Stimulated activated CD4-positive, alpha-beta T cell treated with anti-CD3 and anti-CD28 coated beads, Interleukin-1b, Interleukin-23, amount 100 ng/mL, for 24 hours (primary cell): ENCODE results near the gene TBC1D2B.

Experiments used
- DNase-seq, 4 experiments: peaks; one replicate each; pipeline ENCODE4 v3.0.0-alpha.2; 2020; ENCODE audit warnings: low read depth in 4 of 4, low spot score in 1 of 4

TBC1D2B gene

DNA sequence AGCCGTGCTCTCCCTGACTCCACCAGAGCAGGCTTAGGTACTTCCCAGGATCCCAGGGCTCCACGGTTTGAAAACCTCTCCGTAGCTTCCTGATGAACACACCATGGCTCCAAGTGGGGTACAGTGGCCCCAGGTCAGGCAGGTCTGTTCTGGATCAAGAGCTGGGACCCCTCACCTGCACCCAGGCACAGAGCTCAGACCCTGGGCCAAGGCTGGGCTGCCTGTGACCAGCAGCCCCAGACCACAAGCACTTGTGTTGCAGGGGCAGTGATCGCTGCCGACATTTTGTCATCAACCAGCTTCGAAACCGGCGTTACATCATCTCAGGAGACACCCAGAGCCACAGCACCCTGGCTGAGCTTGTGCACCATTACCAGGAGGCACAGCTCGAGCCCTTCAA lies 20.2 kb upstream of the TBC1D2B start:
- DNase-seq: no peak

DNA sequence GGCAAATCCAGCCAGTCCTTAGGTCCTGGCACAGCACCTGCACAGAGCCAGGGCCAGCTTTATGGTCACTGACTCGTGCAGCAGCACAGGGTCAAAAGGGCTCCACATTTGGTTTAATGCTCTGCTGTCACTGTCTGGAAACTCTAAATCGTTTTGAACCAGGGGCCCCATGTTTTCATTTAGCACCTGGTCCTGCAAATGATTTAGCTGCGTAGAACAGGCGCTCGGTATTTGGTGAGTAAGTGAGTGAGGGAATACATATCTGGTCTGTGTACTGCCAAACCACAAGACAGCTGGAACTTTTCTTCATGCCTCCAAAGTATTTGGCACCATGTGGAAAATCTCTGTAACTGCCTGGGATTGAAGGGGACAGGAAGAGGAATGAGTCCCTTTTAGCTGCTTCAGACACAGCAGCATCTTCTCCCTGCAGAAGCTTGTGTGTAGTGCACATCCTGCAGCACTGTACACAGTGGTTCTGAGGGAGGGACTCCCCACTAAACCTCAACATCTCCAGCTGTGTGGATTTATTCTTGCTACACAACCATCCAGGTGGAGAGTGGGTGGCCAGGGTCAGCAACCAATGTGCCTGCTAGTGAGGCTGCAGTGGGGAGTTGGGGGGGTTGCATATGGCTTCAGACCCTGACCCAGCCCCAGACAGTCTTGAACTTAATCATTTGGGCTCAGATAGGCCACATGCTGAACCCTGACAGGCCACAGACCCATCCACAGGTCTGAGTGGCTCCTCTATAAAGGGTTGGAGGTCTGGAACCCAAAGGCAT lies 15.9 kb upstream of the TBC1D2B start:
- no peak for DNase-seq

DNA sequence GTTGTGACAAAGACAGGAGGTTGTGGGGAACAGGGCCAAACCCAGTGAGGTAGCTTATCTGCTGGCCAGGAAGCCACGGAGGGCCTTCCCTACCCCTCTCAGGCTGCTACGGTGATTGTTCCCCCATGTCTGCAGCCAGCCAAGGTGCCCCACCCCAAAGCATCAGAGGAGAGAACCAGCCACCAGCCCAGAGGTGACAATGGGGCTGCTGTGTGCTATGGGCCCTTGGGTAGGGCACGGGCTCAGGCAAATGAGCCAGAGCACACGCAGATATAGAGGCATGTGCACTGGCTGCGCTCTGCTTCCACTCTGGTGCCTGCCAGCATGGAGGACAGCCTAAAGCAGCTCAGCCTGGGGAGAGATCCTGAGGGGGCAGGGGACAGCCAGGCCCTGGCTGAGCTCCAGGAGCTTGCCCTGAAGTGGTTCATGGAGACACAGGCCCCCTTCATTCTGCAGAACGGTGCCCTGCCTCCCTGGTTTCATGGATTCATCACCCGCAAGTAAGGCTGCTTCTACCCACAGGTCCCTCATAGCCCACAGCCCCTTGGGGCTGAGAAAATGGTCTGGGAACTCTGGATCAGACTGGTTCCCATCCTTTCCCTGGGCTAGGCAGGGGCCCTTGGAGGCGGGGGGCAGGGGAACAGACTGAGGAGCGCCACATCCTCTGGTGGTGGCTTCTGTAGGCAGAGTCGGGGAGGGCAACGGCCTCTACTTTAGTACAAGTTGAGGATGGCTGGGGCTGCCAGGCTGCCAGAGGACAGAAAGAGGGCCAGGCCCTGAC lies 14.9 kb upstream of the TBC1D2B start, which contains the start of gene SH2D7:
TSS of gene SH2D7 (plus strand) at position 301 of the 781 bp plus-strand sequence. CDS start at position 325, 24 bp downstream.
- DNase-seq: no peak

DNA sequence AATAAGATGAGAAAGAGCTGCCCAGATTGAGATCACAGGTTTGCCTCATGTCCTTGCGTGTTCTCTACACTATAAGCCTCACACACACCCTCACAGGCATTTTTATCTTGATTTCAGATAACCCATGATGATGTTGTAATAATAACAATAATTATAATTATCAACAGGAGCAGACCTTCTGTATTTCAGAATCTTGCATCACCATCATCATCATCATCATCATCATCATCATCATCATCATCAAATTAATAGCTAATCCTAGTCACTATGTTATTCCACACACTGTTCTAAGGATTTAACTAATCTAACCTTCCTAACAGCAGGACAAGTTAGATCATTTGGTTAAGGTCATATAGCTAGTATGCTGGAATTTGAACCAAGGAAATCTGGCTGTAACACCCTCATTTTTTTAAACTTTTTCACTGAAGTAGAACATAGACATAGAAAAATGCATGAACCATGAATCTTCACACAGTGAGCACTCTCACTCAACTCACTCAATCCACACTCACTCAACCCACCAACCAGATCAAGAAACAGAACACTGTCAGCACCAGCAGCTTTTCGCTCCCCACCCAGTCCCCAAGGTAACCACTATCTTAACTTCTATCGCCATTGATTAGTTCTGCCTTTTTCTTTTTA lies 13.0 kb upstream of the TBC1D2B start:
- no peak for DNase-seq

DNA sequence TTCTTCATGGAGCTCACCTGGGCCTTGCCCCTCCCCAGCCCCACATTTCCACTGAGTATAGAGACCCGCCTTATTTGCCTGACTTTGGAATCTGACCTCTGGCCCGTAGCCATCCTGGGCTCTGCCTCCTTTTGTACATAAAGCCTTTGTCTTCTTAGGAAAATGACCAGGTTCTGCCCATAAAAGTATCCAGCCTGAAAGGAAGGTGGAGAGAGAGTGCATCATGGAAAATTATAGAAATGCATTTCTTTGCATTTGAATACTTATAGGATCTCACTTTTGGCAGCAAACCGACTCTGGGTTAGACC lies 11.2 kb upstream of the TBC1D2B start:
- no peak for DNase-seq

DNA sequence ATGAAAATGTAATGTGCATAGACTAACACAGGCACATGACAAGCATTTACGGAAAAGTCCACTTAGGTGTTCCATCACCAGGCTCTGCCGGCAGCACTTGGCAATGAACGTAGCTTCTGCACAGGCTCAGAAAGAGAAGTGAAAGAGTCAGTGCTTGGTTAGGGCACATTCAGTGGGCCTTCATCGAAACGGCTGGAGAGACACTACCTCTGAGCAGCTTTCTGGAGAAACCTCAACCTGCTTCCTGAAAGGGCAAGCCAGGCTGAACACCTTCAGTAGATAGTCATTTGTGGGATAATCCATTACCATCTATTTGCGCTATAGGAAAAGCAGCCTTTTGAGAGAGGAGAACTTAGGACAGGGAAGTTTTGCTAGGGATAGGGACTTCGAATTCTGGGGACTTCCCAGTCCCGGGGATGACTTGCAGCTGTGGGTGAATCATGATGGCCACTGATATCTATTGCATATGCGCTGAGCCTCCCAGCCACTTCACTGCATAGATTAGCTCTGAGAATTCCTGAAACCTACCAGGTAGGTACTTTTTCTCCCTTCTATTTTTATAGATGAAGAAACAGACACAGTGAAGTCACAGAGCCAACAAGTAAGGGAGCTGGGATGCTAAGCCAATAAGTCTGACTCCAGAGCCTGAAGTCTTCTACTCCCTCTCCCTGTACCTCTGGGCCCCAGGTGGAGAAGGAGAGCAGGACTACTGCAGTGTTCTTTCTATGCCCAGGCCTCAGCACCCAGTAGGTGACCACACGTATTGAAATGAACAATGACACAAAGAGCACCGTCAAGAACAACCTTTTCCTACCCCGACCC lies 10.7 kb upstream of the TBC1D2B start:
- DNase-seq: no peak

DNA sequence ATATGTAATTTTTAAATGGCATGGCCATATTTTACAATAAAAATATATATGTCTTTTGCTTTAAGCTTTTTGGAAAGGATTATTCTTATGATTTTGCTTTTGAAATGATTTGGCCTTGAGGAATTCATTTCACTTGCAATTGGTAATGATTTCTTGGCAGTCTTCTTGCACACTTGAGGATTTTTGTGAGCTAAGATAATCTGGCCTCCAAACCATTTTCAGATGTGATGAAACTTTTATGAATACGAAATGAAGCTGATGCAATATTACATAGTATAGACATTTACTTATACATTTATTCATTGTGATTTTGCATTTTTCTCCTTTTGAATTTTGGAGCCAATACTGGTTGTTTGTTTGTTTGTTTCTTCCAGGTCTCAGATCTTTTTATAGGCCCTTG lies 8.4 kb upstream of the TBC1D2B start:
- DNase-seq: no peak

DNA sequence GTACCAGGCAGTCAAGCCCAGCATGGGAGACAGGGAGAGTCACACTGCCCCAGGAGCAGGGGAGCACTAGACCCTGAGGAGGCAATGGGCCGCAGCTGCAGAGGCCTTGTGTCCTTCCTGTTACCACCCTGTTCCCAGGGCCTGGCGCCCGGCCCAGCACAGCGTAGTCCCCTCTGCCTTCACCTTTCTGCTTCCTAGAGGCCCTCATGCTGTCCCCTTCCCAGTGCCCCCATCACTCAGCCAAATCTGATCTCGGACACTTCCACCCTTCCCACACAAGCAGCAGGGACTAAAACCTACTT lies 6.9 kb upstream of the TBC1D2B start:
- no peak for DNase-seq

DNA sequence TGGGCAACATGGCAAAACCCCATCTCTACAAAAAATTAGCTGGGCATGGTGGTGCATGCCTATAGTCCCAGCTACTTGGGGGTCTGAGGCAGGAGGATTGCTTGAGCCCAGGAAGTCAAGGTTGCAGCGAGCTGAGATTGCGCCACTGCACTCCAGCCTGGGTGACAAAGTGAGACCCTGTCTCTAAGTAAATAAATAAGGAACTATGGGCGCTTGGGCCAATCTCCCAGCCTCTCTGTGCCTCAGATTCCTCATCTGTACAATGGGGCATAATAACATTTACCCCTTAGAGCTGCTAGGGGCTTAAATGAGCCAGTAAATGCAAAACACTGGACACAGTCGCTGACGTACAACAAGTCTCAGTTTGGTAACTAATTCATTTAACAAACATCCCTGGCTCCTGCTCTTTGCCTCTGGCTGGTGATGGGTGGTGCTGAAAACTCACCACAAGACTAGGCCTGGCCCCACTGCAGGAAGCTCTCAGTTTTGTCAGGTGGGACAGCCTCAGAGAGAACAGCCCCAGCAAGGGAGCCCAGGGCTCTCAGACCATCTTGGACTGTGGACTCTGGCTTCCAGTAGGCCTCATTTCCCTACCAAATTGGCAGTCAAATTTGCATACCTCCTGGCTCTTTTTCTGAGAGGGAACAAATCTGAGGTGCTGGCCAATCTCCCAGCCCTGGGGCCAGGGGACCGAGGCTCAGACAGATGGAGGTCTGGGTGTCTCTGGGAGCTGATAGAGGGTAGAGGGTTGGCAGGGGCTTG lies 6.4 kb upstream of the TBC1D2B start:
- DNase-seq: no peak

DNA sequence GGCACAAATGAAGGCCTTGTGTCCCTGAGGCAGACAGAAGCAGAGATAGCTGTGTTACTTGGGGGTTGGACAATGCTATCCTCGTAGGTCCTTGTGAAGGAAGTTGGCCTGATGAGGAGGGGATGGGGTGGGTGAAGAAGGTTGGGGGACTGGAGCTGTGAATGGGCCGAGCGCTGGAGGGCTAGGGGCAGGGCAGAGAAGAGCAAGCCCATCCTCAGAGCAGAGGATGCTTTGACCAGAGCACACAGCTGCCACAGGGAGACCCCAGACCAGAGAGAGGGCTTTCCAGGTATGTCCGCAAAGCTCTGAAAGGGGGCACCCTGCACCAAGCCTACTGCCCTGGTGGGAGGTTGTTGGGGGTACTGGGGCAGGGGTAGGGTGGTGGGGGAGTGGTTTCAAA lies 5.7 kb upstream of the TBC1D2B start:
- no peak for DNase-seq

DNA sequence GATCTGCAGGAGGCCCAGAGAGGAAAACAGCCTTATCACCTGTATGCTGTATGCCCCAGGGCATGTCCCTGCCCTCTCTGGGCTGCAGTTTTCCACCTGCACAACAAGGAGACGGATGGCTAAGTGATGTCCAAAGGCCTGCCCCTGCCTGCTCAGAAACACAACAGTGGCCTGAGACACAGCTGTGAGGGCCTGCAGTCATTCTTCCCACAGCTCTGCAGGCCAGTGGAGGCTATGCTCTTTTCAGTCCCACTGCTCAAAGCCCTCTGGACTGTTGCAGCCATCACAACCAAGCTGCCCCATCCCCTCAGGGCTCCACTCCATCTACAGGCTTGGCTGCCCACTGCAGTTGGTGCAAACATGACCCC lies 5.2 kb upstream of the TBC1D2B start:
- no peak for DNase-seq

DNA sequence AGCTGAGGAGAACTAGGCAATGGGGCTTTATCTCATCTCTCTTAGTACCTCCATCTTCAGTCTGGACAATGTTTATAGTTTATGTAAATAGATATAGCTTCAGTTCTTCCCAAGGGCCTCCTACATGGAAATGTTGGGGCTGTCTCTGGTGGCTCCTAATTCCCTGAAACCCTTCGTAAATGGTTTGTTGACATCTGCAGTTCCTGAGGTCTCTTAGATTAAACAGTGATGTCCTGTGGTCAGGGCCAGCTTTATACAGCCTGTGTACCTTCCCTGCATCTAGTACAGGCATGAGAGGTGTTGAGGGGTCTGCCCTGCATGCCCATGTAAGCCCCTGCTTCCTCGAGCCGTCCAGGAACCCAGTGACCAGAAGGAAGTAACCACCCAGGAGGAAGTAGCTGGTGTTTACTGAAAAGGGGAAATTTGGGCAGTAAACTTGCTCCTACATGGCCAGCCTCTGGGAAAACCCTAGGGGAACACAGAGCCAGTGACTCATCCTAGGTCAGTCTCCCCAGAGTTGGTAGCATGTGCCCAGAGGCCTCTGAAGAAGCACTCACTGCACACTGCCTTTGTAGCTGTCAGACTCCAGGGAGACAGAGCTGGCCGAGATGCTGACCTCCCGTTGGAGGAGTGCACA lies 4.7 kb upstream of the TBC1D2B start:
- no peak for DNase-seq

DNA sequence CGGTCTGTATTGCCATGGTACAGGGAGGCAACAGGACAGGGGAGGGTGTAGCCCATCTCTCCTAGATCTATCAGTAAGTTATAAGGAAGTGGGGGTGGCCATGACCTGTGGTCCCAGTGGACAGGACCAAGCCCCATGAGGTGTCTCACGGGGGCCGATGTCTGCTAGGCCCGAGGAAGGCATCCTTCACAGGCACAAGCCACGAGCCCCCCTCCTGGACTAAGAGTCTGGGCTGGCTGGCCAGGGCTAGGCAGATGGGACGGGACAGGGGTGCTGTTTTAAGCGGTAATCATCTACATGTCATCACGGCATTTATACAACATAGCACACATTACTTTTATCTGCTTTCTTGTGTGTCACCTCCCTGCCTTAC lies 2.6 kb upstream of the TBC1D2B start:
- DNase-seq: no peak

DNA sequence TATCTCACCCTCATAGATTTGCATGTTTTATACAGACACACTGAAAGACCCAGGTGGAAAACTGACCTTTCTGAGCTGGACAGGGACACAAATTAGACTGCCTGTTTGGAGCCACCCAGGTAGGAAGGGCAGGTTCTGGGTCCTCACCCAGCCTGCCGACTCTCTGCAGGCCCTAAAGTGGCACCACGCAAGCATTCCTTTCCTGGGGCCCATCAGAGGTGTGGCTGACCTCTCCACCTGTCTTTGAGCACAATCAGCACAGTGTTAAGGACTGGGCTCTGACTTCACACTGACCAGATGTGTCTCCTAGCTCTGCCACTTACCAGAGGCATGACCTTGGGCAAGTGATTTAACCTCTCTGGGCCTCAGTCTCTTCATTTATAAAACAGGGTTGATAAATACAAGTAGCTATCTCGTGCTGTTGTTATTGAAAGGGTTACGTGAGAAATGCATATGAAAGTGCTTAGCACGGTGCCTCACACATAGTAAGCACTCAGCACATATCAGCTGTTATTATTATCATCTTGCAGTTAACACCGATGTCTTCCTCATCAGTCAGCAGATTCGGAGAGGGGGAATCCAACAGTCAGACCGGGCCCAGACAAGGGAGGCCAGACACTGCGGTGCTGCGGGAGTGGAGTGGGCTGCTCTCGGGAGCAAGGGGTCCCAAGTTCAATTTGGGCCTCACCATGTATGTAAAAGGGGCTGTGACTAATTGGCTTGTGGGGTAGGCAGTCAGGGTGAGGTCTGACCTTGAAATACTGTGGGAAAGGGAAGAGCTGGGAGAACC lies 2.0 kb upstream of the TBC1D2B start:
- DNase-seq: no peak

DNA sequence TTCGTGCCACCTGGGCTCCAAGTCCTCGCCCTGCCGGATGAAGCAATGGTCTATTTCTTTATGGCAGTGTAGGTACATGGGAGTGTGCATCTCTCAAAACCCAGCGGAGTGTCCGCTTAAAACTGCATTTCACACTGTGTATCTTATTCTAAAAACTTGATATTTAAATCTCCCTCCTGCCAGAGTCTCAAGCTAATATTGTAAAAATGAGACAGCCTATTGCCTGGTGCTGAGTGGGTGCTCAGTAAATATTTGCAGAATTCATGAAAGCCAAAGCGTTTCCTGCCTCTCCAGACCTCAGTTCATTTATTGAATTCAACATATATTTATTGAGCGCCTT lies 330 bp upstream of the TBC1D2B start:
- DNase-seq: no peak

DNA sequence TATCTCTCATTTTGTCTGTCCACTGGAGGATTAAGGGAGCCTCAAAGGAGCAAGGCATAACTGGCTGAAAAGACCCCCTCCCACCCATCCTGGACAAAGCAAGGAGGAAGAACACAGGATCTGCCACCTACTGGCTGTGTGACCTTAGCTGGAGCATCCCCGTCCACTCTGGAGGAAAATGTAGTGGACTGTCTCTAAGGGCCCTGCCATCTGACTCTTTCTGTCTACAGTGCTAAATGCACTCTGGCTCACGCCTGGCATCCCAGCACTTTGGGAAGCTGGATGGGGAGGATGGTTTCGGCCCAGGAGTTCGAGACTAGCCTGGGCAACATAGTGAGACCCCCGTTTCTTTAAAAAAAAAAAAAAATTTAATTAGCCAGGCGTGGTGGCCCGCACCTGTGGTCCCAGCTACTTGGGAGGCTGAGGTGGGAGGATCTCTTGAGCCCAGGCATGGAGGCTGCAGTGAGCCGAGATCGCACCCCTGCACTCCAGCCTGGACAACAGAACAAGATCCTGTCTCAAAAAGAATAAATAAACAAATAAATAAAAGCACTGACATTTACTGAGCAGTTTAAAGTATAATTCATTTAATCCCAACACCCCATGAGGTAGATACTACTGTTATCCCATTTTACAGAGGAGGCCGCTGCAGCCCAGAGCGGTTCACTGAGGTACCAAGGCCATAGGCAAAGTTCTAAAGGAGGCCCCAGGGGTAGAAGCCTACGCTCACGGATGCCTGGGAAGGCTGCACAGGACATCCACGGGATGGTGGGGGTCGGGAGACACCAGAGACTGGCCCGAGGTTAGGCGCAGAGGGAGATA lies 1.1 kb downstream of the TBC1D2B start:
- DNase-seq: no peak

DNA sequence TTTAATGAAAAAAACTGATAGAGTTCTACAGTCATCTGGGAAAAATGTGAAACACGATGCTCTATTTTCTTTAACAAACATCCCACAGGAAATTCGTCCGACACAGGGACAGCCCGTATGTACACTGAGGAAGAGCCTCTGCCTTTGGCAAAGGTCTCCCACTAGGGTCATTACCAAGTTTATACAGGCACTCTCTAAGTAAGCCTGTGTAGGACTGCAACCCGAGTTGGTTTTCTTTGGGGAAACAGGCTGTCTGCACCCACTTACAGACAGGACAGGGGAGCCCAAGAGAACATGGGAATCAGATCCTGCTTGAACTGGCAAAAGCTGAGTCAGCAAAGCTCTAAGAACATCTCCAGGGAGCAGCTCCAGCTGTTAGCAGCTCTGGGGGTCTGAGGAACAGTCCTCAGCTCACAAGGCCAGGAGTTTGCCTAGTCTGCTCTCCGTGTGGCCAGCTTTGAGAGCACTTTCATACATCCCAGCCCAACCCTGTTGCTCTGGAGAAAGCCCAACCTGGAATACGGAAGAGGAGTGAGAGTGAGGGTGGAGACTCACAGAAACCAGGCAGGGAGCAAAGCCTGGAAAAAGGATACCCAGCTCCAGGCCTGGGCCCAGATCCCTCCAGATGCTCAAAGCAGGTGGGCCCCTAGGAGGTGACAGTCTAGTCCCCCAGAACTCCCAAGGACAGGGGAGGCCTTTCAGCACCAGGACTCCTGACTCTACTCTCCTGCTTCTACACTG lies 1.9 kb downstream of the TBC1D2B start:
- no peak for DNase-seq

DNA sequence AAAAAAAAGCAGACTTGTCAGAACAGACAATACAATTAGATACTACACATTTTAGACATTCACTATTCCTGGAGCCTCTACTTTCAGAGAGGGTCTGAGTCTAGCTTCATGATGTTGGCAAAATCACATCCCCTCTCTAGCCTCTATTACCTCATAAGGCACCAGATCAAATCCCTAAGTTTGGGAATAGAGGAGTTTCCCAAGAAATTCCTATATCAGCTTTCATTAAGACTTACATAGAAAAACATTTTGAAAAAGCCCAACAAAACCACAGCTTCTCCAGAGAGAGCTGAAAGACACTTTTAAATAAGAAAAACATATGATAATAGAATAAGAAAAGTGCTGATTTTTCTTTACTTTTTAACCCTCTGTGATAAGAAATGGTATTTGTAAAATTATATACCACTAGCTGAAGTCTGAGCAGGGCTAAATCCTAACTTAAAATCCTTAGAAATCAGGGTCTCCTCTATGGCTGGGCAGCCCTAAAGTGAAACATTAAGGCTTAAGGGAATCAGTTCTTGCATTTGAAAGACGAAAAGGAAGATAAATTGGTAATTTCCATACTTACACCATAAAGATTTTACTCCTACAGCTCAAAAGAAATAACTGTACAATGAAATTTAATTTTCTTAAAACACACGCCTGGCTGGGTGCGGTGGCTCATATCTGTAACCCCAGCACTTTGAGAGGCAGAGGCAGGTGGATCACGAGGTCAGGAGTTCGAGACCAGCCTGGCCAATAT lies 4.3 kb downstream of the TBC1D2B start:
- no peak for DNase-seq
